ENCODE measurements around the gene BICDL2. TPM values are rescaled to one million over a fixed set of nuclear protein-coding genes. Genes with fewer than 3 reads are reported as not detected.

Gene BICDL2
- total RNA-seq, 2 experiments from 2014 or later = not detected

- no peaks in the 10 kb centered on the region for H3K9me3 Mint-ChIP-seq
- CTCF ChIA-PET = interaction anchor here (0.6 to 13.3 kb wide), 2 partner anchors 17 to 387 kb away, joined by 3 to 310 read pairs; partner anchors contain the start of genes CLDN6, HCFC1R1, THOC6 and TNFRSF12A
- H3K36me3 Mint-ChIP-seq (ENCODE audit: low read depth) = no peaks in the 10 kb centered on the region
- intact Hi-C loops (cut with micrococcal nuclease) = no loop called here
- H3K4me3 Mint-ChIP-seq = no peak overlapping the region
- H3K27me3 Mint-ChIP-seq (ENCODE audit: low read depth) = peaks cover 2% of the 10 kb centered on the region
- H3K4me1 Mint-ChIP-seq (ENCODE audit: low read depth) = peaks cover 30% of the 10 kb centered on the region
- DNase-seq = no peak
- H3K27ac Mint-ChIP-seq = no peak overlapping the region
Measured at GRCh38 chr16:3009568-3010390, 27.0 kb downstream of the BICDL2 start.

- no peak for DNase-seq
- H3K36me3 Mint-ChIP-seq (ENCODE audit: low read depth) = no peaks in the 10 kb centered on the region
- H3K27me3 Mint-ChIP-seq (ENCODE audit: low read depth) = peaks cover 2% of the 10 kb centered on the region
- H3K4me1 Mint-ChIP-seq (ENCODE audit: low read depth) = peaks cover 30% of the 10 kb centered on the region
- no peaks in the 10 kb centered on the region for H3K9me3 Mint-ChIP-seq
- intact Hi-C loops (cut with micrococcal nuclease) = no loop called here
- CTCF ChIA-PET = interaction anchor here (13.3 kb wide), 1 partner anchor 18 kb away, joined by 310 read pairs; the partner anchor contains the start of genes CLDN6, HCFC1R1, THOC6 and TNFRSF12A
- no peak overlapping the region for H3K27ac Mint-ChIP-seq
- no peak overlapping the region for H3K4me3 Mint-ChIP-seq
Measured at GRCh38 chr16:3008690-3009037, 28.1 kb downstream of the BICDL2 start.

GRCh38 chr16:3007957-3008689 is 28.6 kb downstream of the BICDL2 start:
- intact Hi-C loops (cut with micrococcal nuclease) = no loop called here
- Mint-ChIP-seq H3K36me3 (ENCODE audit: low read depth) (no peaks in the 10 kb centered on the region), H3K4me3 (no peak overlapping the region), H3K4me1 (ENCODE audit: low read depth) (peaks cover 30% of the 10 kb centered on the region), H3K27ac (no peak overlapping the region), H3K27me3 (ENCODE audit: low read depth) (peaks cover 2% of the 10 kb centered on the region), H3K9me3 (no peaks in the 10 kb centered on the region)
- CTCF ChIA-PET = interaction anchor here (0.9 to 13.3 kb wide), 3 partner anchors 19 to 127 kb away, joined by 3 to 310 read pairs (median 3); partner anchors contain the start of genes CLDN6, HCFC1R1, THOC6 and TNFRSF12A
- no peak for DNase-seq

GRCh38 chr16:3007059-3007956 is 29.4 kb downstream of the BICDL2 start:
- H3K36me3 Mint-ChIP-seq (ENCODE audit: low read depth) = no peaks in the 10 kb centered on the region
- CTCF ChIA-PET = interaction anchor here (0.9 to 13.3 kb wide), 4 partner anchors 19 to 127 kb away, joined by 3 to 310 read pairs (median 4); partner anchors contain the start of genes CLDN6, HCFC1R1, THOC6 and TNFRSF12A
- no peak overlapping the region for H3K4me3 Mint-ChIP-seq
- DNase-seq = no peak
- H3K27me3 Mint-ChIP-seq (ENCODE audit: low read depth) = peaks cover 2% of the 10 kb centered on the region
- intact Hi-C loops (cut with micrococcal nuclease) = no loop called here
- no peak overlapping the region for H3K27ac Mint-ChIP-seq
- H3K4me1 Mint-ChIP-seq (ENCODE audit: low read depth) = peaks cover 28% of the 10 kb centered on the region
- H3K9me3 Mint-ChIP-seq = no peaks in the 10 kb centered on the region

GRCh38 chr16:3004781-3005284 is 31.9 kb downstream of the BICDL2 start:
- H3K4me1 Mint-ChIP-seq (ENCODE audit: low read depth) = peaks cover 25% of the 10 kb centered on the region
- peaks cover 2% of the 10 kb centered on the region for H3K27me3 Mint-ChIP-seq (ENCODE audit: low read depth)
- CTCF ChIA-PET = interaction anchor here (13.3 kb wide), 1 partner anchor 22 kb away, joined by 310 read pairs; the partner anchor contains the start of genes CLDN6, HCFC1R1, THOC6 and TNFRSF12A
- no peak for DNase-seq
- peak overlapping the region; percentile 59 for H3K4me3 Mint-ChIP-seq
- H3K9me3 Mint-ChIP-seq = no peaks in the 10 kb centered on the region
- H3K36me3 Mint-ChIP-seq (ENCODE audit: low read depth) = no peaks in the 10 kb centered on the region
- intact Hi-C loops (cut with micrococcal nuclease) = loop anchor here (1.0 to 2.0 kb wide), 2 partner anchors 16 to 119 kb away; partner anchors contain the start of gene TNFRSF12A
- no peak overlapping the region for H3K27ac Mint-ChIP-seq

GRCh38 chr16:3004319-3004718 is 32.4 kb downstream of the BICDL2 start:
- Mint-ChIP-seq H3K27me3 (ENCODE audit: low read depth) (peaks cover 2% of the 10 kb centered on the region), H3K27ac (no peak overlapping the region), H3K9me3 (no peaks in the 10 kb centered on the region), H3K4me1 (ENCODE audit: low read depth) (peaks cover 25% of the 10 kb centered on the region), H3K4me3 (peak overlapping the region; percentile 59), H3K36me3 (ENCODE audit: low read depth) (no peaks in the 10 kb centered on the region)
- intact Hi-C loops (cut with micrococcal nuclease) = loop anchor here (1.0 to 2.0 kb wide), 2 partner anchors 16 to 120 kb away; partner anchors contain the start of gene TNFRSF12A
- CTCF ChIA-PET = interaction anchor here (0.6 to 13.3 kb wide), 11 partner anchors 22 to 884 kb away, joined by 3 to 310 read pairs (median 4); partner anchors contain the start of genes BICDL2, CLDN6, HCFC1R1 and THOC6
- no peak for DNase-seq

- H3K4me1 Mint-ChIP-seq (ENCODE audit: low read depth) = peaks cover 23% of the 10 kb centered on the region
- H3K9me3 Mint-ChIP-seq = no peaks in the 10 kb centered on the region
- no peak overlapping the region for H3K27ac Mint-ChIP-seq
- CTCF ChIA-PET = interaction anchor here (0.6 to 13.3 kb wide), 11 partner anchors 23 to 883 kb away, joined by 3 to 310 read pairs (median 4); partner anchors contain the start of genes BICDL2, CLDN6, HCFC1R1 and THOC6
- H3K4me3 Mint-ChIP-seq = peak overlapping the region; percentile 49
- H3K36me3 Mint-ChIP-seq (ENCODE audit: low read depth) = no peaks in the 10 kb centered on the region
- intact Hi-C loops (cut with micrococcal nuclease) = loop anchor here (1.0 to 2.0 kb wide), 6 partner anchors 17 to 163 kb away; partner anchors contain the start of genes THOC6 and TNFRSF12A
- peaks cover 2% of the 10 kb centered on the region for H3K27me3 Mint-ChIP-seq (ENCODE audit: low read depth)
- peak; percentile 98 for DNase-seq
Measured at GRCh38 chr16:3003582-3004270, 33.0 kb downstream of the BICDL2 start.

- Mint-ChIP-seq H3K27ac (no peak overlapping the region), H3K4me1 (ENCODE audit: low read depth) (no peaks in the 10 kb centered on the region), H3K36me3 (ENCODE audit: low read depth) (no peaks in the 10 kb centered on the region), H3K27me3 (ENCODE audit: low read depth) (peaks cover 2% of the 10 kb centered on the region), H3K4me3 (no peak overlapping the region), H3K9me3 (no peaks in the 10 kb centered on the region)
- DNase-seq = no peak
- CTCF ChIA-PET = interaction anchor here (13.3 kb wide), 1 partner anchor 25 kb away, joined by 310 read pairs; the partner anchor contains the start of genes CLDN6, HCFC1R1, THOC6 and TNFRSF12A
- intact Hi-C loops (cut with micrococcal nuclease) = no loop called here
Measured at GRCh38 chr16:3001316-3001715, 35.4 kb downstream of the BICDL2 start.

GRCh38 chr16:3000540-3000939 is 36.2 kb downstream of the BICDL2 start:
- no peaks in the 10 kb centered on the region for H3K4me1 Mint-ChIP-seq (ENCODE audit: low read depth)
- intact Hi-C loops (cut with micrococcal nuclease) = no loop called here
- CTCF ChIA-PET = interaction anchor here (13.3 kb wide), 1 partner anchor 26 kb away, joined by 310 read pairs; the partner anchor contains the start of genes CLDN6, HCFC1R1, THOC6 and TNFRSF12A
- H3K9me3 Mint-ChIP-seq = no peaks in the 10 kb centered on the region
- H3K27me3 Mint-ChIP-seq (ENCODE audit: low read depth) = no peaks in the 10 kb centered on the region
- H3K36me3 Mint-ChIP-seq (ENCODE audit: low read depth) = no peaks in the 10 kb centered on the region
- no peak overlapping the region for H3K4me3 Mint-ChIP-seq
- H3K27ac Mint-ChIP-seq = no peak overlapping the region
- no peak for DNase-seq

GRCh38 chr16:2999929-3000328 is 36.8 kb downstream of the BICDL2 start:
- no peak overlapping the region for H3K4me3 Mint-ChIP-seq
- intact Hi-C loops (cut with micrococcal nuclease) = no loop called here

More at GRCh38 chr16:2999929-3000328, 36.8 kb downstream of the BICDL2 start:
- Mint-ChIP-seq H3K9me3 (no peaks in the 10 kb centered on the region), H3K27me3 (ENCODE audit: low read depth) (no peaks in the 10 kb centered on the region), H3K36me3 (ENCODE audit: low read depth) (no peaks in the 10 kb centered on the region), H3K27ac (no peak overlapping the region), H3K4me1 (ENCODE audit: low read depth) (no peaks in the 10 kb centered on the region)
- CTCF ChIA-PET = interaction anchor here (13.3 kb wide), 1 partner anchor 27 kb away, joined by 310 read pairs; the partner anchor contains the start of genes CLDN6, HCFC1R1, THOC6 and TNFRSF12A
- no peak for DNase-seq

Measured in activated naive CD4-positive, alpha-beta T cell treated with anti-CD3 and anti-CD28 coated beads for 36 hours (primary cell).